ENCODE data around the gene SPRYD4.

The SPRYD4 gene

GRCh38 chr12:56521590-56522371, 53.4 kb downstream of the SPRYD4 start, which contains the start of gene RBMS2:
TSS of gene RBMS2 (plus strand) at chr12:56521820. CDS start at chr12:56522024, 204 bp downstream.
- no peak for DNase-seq

DNA sequence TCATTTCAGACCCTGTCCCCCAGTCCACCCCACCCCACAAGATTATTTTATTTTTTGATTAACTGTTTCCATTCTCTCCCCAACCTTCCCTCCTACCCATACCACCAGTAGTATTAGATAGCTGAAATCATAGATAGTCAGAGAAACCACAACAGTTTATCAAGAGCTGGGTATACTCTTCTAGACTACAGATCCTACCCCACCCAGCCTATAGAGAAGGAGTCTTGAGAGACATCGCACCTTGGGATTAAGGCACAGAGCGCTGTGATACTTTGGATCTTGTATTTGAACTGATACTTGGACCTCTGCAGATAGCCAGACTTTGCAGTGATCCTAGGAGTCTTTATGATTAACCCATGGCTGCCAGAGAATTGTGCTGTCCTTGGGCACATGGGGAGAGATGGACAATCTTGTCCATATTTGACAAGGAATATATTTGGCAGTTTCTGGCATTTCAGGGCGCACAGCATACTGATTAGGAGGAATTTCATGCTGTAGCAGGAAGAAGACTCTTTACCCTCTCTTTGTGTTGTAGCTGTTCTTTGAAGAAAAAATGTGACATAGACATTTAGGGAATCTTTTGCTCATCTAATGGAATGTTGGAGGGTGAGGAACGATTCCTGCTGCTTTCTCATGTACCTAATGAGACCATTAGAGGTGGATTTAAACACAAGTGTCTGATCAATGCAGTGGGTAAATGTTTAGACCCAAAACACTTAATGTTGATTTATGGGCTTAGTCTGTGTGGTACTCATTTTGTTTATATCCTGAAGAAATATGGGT, 54.2 kb downstream of the SPRYD4 start:
- no peak for DNase-seq

DNA sequence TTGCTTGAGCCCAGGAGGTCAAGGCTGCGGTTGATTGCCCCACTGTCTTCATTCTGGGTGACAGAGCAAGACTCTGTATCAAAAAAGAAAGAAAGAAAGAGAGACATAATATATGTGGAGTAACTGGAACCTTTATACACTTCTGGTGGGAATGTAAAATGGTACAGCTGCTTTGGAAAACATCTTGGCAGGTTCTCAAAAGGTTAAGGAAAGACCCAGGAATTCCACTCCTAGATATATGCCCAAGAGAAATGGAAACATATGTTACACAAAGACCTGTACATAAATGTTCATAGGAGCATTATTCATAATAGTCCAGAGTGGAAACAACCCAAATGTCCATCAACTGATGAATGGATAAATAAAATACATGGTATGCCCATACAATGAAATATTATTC, 60.5 kb downstream of the SPRYD4 start:
- no peak for DNase-seq

Measured in 8988T (cell line).